CMK (cell line): Measurements from ENCODE around the gene PPP1R9A.
A peak's percentile ranks its signal among the peaks of the same experiment; 100 is the strongest.

Experiments used
- DNase-seq: peaks from one replicate; pipeline ENCODE4 v3.0.0-alpha.2; 2010; ENCODE audit warnings: low read depth

Gene PPP1R9A

GRCh38 chr7:94907026-94907810 lies at the start of gene PPP1R9A:
Gene PPP1R9A (plus strand): TSS chr7:94907594. CDS start chr7:94910114, 2,520 bp downstream.
- peak; percentile 76 for DNase-seq

- DNase-seq: no peak
These were observed 36.3 kb upstream of the PPP1R9A start for GRCh38 chr7:94871132-94871531.

GRCh38 chr7:94873239-94873638 lies 34.2 kb upstream of the PPP1R9A start:
- no peak for DNase-seq

- DNase-seq: no peak
These were observed 33.2 kb upstream of the PPP1R9A start for GRCh38 chr7:94874036-94874785.

GRCh38 chr7:94875201-94875600 lies 32.2 kb upstream of the PPP1R9A start:
- DNase-seq: no peak

- no peak for DNase-seq
These were observed 29.4 kb upstream of the PPP1R9A start for GRCh38 chr7:94877731-94878670.

GRCh38 chr7:94882891-94883290 lies 24.5 kb upstream of the PPP1R9A start:
- no peak for DNase-seq

- no peak for DNase-seq
These were observed 23.8 kb upstream of the PPP1R9A start for GRCh38 chr7:94883616-94884015.

GRCh38 chr7:94888551-94888950 lies 18.8 kb upstream of the PPP1R9A start:
- DNase-seq: no peak

GRCh38 chr7:94888995-94889523 lies 18.3 kb upstream of the PPP1R9A start:
- no peak for DNase-seq

- no peak for DNase-seq
These were observed 17.2 kb upstream of the PPP1R9A start for GRCh38 chr7:94890216-94890615.

GRCh38 chr7:94893661-94894060 lies 13.7 kb upstream of the PPP1R9A start:
- no peak for DNase-seq

- DNase-seq: no peak
These were observed 9.9 kb upstream of the PPP1R9A start for GRCh38 chr7:94897541-94897940.

- DNase-seq: no peak
These were observed 9.1 kb upstream of the PPP1R9A start for GRCh38 chr7:94898340-94898739.

- DNase-seq: no peak
These were observed 5.4 kb upstream of the PPP1R9A start for GRCh38 chr7:94901981-94902380.

- no peak for DNase-seq
These were observed 3.4 kb upstream of the PPP1R9A start for GRCh38 chr7:94903971-94904370.

- DNase-seq: no peak
These were observed 2.4 kb upstream of the PPP1R9A start for GRCh38 chr7:94904982-94905381.

- DNase-seq: no peak
These were observed 1.1 kb upstream of the PPP1R9A start for GRCh38 chr7:94906065-94906851.

GRCh38 chr7:94907811-94908322 lies 473 bp downstream of the PPP1R9A start:
- peak; percentile 30 for DNase-seq

- DNase-seq: peak; percentile 24
These were observed 1.2 kb downstream of the PPP1R9A start for GRCh38 chr7:94908323-94909178.
